ENCODE measurements around the gene RHBDD1. TPM values are rescaled to one million over a fixed set of nuclear protein-coding genes. Genes with fewer than 3 reads are reported as not detected.

RHBDD1 gene
- total RNA-seq, 1 donor from 2014 or later: 31.3 TPM

GRCh38 chr2:226799976-226800940, 35.6 kb upstream of the RHBDD1 start:
- no peak for FAIRE-seq

GRCh38 chr2:226800941-226801784, 34.7 kb upstream of the RHBDD1 start:
- H3K4me1 ChIP-seq (ENCODE audit: insufficient read depth, low read length): peaks cover 34% of the 10 kb centered on the region
- no peak for FAIRE-seq
- H3K4me2 ChIP-seq (ENCODE audit: low read length): peak overlapping the region; percentile 82
- H3K27ac ChIP-seq (ENCODE audit: low read depth, low read length): peak overlapping the region; percentile 76
- Mint-ChIP-seq H3K27ac (ENCODE audit: unreplicated experiment) (peak overlapping the region; percentile 22), H3K27me3 (ENCODE audit: low read depth, unreplicated experiment) (no peaks in the 10 kb centered on the region), H3K36me3 (ENCODE audit: low read depth, unreplicated experiment) (peaks cover 15% of the 10 kb centered on the region), H3K9me3 (ENCODE audit: unreplicated experiment) (no peaks in the 10 kb centered on the region), H3K4me3 (ENCODE audit: unreplicated experiment) (peak overlapping the region; percentile 83), H3K4me1 (ENCODE audit: low read depth, unreplicated experiment) (peaks cover 16% of the 10 kb centered on the region)
- peaks cover 3% of the 10 kb centered on the region for H3K27me3 ChIP-seq (ENCODE audit: insufficient read depth, low read length)
- H4K20me1 ChIP-seq (ENCODE audit: insufficient read depth, low read length): peaks cover 23% of the 10 kb centered on the region
- peak overlapping the region; percentile 60 for H3K4me3 ChIP-seq (ENCODE audit: insufficient read depth, low read depth, low read length)
- peaks cover 3% of the 10 kb centered on the region for H3K36me3 ChIP-seq (ENCODE audit: insufficient read depth, low read length)
- peaks cover 35% of the 10 kb centered on the region for H3K79me2 ChIP-seq (ENCODE audit: insufficient read depth, low read length)
- TF ChIP-seq EZH2 (IDR thresholded peaks at IDR 0.05; ENCODE audit: insufficient read depth, low read length): no peak
- no peak for TF ChIP-seq CTCF (IDR thresholded peaks at IDR 0.05; ENCODE audit: insufficient read depth, low read depth, low read length)
- H3K9me3 ChIP-seq (ENCODE audit: insufficient read depth, low read depth, low read length): no peaks in the 10 kb centered on the region
- DNase-seq (ENCODE audit: low read depth): peak; percentile 67
- H2AFZ ChIP-seq (ENCODE audit: low read depth, low read length): peak overlapping the region; percentile 72
- H3K9ac ChIP-seq (ENCODE audit: low read length): peak overlapping the region; percentile 93

More at GRCh38 chr2:226799976-226800940, 35.6 kb upstream of the RHBDD1 start:
- Mint-ChIP-seq H3K9me3 (ENCODE audit: unreplicated experiment) (no peaks in the 10 kb centered on the region), H3K4me3 (ENCODE audit: unreplicated experiment) (peak overlapping the region; percentile 83), H3K36me3 (ENCODE audit: low read depth, unreplicated experiment) (peaks cover 21% of the 10 kb centered on the region), H3K4me1 (ENCODE audit: low read depth, unreplicated experiment) (peaks cover 16% of the 10 kb centered on the region), H3K27me3 (ENCODE audit: low read depth, unreplicated experiment) (no peaks in the 10 kb centered on the region), H3K27ac (ENCODE audit: unreplicated experiment) (peak overlapping the region; percentile 90)
- peak overlapping the region; percentile 93 for H3K9ac ChIP-seq (ENCODE audit: low read length)
- peak overlapping the region; percentile 82 for H3K4me2 ChIP-seq (ENCODE audit: low read length)
- peaks cover 44% of the 10 kb centered on the region for H3K79me2 ChIP-seq (ENCODE audit: insufficient read depth, low read length)
- peak overlapping the region; percentile 76 for H3K27ac ChIP-seq (ENCODE audit: low read depth, low read length)
- H2AFZ ChIP-seq (ENCODE audit: low read depth, low read length): peak overlapping the region; percentile 72
- peaks cover 43% of the 10 kb centered on the region for H3K4me1 ChIP-seq (ENCODE audit: insufficient read depth, low read length)
- H4K20me1 ChIP-seq (ENCODE audit: insufficient read depth, low read length): peaks cover 32% of the 10 kb centered on the region
- TF ChIP-seq EZH2 (IDR thresholded peaks at IDR 0.05; ENCODE audit: insufficient read depth, low read length): no peak
- TF ChIP-seq CTCF (IDR thresholded peaks at IDR 0.05; ENCODE audit: insufficient read depth, low read depth, low read length): no peak
- H3K27me3 ChIP-seq (ENCODE audit: insufficient read depth, low read length): peaks cover 3% of the 10 kb centered on the region
- no peaks in the 10 kb centered on the region for H3K9me3 ChIP-seq (ENCODE audit: insufficient read depth, low read depth, low read length)
- peak overlapping the region; percentile 60 for H3K4me3 ChIP-seq (ENCODE audit: insufficient read depth, low read depth, low read length)
- H3K36me3 ChIP-seq (ENCODE audit: insufficient read depth, low read length): peaks cover 3% of the 10 kb centered on the region
- no peak for DNase-seq (ENCODE audit: low read depth)
